GM19023 (cell line): ENCODE data around the gene CROCC.
"Not testable (repeated sequence)": the region's sequence is repeated elsewhere in the genome, so short reads cannot be mapped to it uniquely, and the experiment has no call there.

Experiments
- ATAC-seq: cut with Tn5 transposase; IDR thresholded peaks from one replicate; pipeline ENCODE4 v1.9.1; 2021; ENCODE audit warnings: mild to moderate bottlenecking, moderate library complexity; ENCODE audit not compliant: unreplicated experiment

Gene CROCC

DNA sequence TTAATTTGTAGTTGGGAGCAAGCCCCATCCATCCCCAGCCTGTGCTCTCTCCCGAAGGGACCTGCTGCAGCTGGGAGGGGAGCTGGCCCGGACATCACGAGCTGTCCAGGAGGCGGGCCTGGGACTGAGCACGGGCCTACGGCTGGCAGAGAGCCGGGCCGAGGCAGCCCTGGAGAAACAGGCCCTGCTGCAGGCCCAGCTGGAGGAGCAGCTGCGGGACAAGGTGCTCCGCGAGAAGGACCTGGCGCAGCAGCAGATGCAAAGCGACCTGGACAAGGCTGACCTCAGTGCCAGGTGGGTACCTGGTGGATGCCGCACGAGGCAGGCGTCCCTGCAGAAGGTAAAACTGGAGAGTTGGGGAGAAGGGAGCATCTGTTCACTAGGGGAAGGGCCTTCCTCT is 14.8 kb downstream of the CROCC start:
- not testable (repeated sequence) for ATAC-seq

DNA sequence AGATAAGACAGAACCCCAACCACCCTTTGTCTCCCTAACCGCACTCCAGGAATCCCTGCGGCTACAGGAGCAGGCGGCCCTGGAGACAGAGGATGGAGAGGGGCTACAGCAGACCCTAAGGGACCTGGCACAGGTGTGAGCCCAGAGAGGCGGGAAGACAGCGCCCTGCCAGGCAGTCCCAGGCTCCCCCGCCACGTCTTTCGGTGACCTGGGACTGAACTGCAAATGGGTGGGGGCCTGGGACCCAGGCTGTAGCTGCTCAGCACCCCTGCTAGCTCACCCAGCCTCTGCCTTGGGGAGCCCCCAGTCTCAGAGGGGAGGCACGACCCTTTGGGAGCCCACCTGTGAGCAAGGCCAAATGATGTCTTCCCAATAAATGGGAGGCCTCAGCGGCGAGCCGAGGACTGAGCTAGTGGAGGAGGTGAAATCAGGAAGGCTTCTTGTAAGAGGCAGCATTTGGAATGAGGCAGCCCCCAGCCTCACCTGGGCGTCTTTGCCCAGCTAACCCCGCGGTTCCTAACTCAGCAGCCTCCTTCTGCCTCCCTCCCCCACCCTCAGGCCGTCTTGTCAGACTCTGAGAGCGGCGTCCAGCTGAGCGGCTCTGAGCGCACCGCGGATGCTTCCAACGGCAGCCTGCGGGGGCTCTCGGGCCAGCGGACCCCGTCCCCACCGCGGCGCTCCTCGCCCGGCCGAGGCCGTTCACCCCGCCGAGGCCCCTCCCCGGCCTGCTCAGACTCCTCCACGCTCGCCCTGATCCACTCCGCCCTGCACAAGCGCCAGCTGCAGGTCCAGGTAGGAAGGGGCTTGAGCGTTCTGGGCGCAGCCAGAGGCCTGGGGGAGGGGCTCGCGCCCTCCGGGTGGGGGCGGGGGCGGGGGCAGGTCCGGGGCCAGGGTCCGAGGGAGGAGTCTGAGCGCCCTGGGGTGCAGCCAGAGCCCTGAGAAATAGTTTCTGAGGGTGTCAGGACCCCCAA is 16.9 kb downstream of the CROCC start:
- no peak for ATAC-seq

DNA sequence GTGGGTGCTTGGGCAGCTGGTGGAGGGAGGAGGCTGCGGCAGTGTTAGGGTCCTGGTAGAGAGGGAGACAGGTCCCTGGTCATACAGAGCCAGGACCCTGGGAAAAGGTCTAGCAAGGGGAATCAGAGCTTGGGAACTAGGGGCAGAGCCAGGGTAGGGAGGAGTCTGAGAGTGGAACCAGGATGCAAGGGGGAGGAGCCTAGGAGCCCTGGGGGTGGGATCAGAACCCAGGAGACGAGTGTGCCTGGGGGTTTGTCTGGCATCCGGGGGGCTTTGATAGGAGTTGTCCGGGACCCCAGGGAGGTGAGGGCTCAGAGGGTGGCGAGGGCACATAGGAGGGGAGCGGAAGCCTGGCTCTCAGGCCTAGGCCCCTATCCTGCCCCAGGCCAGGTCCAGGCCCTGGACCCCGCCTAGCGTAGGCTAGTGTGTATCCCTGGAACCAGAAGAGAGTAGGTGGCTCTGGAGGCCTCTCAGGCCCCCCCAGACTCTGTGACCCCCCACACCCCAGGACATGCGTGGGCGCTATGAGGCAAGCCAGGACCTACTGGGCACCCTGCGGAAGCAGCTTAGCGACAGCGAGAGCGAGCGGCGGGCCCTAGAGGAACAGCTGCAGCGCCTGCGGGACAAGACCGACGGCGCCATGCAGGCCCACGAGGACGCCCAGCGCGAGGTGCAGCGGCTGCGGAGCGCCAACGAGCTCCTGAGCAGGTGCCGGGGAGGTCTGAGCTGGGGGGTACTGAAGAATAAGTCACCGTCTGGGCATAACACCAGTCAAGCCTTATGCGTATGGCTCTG is 17.9 kb downstream of the CROCC start:
- not testable (repeated sequence) for ATAC-seq

DNA sequence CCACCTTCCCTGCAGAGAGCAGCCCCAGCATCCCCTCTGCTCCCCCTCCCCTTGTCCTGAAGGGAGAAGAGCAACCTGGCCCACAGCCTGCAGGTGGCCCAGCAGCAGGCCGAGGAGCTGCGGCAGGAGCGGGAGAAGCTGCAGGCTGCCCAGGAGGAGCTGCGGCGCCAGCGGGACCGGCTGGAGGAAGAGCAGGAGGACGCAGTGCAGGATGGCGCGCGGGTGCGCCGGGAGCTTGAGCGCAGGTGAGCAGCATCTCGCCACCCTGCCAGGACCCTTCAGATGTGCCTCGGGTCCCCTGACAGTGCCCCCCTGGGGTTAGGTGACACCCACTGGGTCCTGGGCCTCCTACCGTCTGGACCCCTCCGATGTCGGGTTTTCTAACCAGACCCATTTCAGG is 22.3 kb downstream of the CROCC start:
- ATAC-seq, result no peak

DNA sequence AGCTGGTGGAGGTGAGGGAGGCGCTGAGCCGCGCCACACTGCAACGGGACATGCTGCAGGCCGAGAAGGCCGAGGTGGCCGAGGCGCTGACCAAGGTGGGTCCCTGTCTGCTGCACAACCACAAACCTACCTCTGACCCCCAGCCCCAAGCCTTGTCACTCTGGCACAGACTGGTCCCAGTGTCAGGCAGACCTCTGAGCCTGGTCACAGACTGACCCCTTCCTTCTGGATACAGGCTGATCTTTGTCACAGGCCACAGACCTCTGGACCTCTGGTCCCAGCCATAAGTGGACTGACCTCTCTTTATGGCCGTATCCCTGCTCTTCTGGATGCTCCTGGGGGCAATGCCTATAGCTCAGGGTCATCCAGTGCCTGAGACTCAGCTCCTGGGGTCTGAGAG is 23.8 kb downstream of the CROCC start:
- not testable (repeated sequence) for ATAC-seq

DNA sequence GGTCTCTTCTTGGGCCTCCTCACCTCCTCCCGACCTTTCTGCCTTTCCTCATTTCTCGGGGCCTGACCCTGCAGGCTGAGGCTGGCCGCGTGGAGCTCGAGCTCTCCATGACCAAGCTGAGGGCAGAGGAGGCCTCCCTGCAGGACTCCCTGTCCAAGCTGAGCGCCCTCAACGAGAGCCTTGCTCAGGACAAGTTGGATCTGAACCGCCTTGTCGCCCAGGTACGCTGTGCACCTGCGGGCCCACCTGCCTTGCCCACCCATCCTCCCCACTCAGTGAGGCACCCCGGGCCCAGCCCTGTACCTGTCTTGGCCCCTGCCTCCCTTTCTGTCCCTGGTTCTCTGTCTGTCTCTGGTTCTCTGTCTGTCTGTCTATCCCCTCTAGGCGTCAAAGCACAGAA is 24.5 kb downstream of the CROCC start:
- ATAC-seq, result not testable (repeated sequence)

DNA sequence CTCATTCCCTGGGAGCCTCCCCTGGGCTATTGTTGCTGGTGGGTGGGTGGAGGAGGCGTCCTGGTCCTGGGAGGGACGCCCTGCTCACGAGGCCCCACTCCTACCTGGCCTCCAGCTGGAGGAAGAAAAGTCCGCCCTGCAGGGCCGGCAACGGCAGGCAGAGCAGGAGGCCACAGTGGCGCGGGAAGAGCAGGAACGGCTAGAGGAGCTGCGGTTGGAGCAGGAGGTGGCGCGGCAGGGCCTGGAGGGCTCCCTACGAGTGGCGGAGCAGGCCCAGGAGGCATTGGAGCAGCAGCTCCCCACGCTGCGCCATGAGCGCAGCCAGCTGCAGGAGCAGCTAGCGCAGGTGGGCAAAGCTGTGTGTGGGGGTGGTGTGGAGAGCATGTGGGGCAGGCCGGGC is 24.9 kb downstream of the CROCC start:
- ATAC-seq, result no peak

DNA sequence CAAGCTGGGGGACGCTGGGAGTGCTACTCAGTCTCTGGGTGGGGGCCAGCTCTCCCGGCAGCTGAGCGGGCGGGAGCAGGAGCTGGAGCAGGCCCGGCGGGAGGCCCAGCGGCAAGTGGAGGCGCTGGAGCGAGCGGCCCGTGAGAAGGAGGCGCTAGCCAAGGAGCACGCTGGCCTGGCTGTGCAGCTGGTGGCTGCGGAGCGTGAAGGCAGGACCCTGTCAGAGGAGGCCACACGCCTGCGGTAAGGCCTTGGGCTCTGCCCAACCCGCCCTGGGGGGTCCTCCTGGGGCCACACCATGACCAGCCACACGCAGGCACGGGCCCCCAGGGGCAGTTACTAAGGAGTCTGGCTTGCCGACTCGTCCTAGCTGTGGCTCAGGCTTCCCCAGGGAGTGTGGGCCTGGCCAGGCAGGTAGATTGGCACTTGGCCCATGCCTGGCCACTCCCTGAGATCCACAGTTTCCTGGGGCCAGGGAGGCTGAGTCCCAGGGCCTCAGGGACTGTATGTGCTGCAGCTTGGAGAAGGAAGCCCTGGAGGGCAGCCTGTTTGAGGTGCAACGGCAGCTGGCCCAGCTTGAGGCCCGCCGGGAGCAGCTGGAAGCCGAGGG is 26.7 kb downstream of the CROCC start:
- not testable (repeated sequence) for ATAC-seq

DNA sequence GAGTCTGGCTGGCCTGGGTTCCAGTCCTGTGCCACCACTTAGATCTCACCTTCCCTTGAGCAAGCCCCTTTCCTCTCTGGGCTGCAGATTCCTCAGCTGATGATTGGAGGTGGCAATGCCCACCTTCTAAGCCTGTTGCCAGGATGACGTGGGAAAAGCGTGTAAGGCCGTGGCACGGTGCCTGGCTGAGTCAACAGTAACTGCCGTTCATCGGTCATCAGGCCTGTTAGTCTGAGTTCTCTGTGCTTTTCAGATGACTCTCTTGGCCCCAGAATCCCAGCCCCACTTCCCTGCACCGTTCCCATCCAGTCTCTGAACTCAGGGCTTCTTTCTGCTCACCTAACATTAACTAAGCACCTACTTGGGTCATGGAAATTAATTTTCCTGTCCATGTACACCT is 27.3 kb downstream of the CROCC start:
- ATAC-seq, result not testable (repeated sequence)

DNA sequence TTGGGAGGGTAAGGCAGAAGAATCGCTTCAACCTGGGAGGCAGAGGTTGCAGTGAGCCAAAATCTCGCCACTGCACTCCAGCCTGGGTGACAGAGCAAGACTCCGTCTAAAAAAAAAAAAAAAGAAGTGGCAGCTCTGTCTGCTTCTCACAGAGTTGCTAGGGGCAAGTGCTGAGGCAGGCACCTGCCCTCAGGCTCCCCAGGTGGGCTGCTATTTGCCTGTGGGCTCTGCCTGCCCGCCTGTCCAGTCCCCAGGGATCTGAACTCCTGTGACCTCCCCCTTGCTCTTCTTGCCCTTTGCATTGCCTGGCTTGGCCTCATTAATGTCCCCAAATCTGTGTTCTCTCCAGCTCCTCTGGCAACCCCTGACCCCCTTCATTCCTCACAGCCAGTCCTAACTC is 30.6 kb downstream of the CROCC start:
- not testable (repeated sequence) for ATAC-seq

DNA sequence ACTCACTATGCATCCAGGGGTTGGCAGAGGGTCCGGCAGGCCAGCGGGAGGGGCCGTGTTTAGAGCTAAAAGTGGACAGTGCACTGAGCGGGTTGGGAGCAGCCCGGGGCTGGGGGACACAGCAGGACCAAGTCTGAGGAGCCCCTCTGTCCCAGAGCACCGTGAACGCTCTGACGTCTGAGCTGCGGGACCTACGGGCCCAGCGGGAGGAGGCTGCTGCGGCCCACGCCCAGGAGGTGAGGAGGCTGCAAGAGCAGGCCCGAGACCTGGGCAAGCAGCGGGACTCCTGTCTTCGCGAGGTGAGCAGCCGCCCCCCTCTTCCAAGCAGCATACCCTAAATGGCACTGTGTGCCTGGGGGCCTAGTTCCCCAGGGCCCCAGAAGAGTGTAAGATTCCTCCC is 32.8 kb downstream of the CROCC start:
- ATAC-seq, result no peak

DNA sequence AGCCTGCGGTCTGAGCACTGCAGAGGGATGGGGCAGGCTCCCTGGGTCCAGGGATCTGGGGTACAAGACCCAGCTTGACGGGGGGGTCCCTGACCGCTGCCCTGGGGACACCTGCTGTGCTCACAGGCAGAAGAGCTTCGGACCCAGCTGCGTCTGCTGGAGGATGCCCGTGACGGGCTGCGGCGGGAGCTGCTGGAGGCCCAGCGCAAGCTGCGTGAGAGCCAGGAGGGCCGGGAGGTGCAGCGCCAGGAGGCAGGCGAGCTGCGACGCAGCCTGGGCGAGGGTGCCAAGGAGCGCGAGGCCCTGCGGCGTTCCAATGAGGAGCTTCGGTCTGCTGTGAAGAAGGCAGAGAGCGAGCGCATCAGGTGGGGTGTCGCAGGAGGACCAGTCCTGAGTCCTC is 33.5 kb downstream of the CROCC start:
- no peak for ATAC-seq

DNA sequence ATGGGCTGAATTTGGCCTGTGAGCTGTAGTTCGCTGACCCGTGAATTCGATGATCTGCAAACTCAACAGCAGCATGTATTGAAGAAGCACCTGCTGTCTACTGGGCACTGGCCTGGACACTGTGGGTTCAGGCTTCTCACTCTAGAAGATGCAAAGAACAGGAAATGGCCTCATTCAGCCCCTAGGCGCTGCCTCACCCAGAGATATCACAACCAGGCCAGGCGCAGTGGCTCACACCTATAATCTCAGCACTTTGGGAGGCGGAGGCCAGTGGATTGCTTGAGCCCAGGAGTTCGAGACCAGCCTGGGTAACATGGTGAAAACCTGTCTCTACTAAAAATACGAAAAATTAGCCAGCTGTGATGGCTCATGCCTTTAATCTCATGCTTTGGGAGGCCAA is 35.0 kb downstream of the CROCC start:
- ATAC-seq, result no peak

DNA sequence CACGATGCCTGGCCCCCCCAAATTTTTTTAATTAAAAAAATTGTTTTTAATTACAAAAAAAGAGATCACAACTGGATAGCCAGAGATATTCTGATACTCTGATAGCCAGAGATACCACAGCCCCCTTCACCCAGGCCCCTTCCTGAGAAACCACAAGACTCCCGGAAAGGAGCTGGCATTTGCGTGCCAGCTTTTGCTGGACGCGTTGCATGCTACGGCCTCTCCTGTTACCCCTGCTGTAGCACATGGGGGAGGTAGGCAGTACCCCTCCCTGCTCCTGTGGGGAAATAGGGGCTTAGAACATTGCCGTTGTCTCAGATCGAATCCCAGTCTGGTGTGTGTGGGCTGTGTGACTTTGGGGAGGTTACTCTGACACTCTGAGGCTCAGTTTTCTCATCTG is 36.0 kb downstream of the CROCC start:
- no peak for ATAC-seq

DNA sequence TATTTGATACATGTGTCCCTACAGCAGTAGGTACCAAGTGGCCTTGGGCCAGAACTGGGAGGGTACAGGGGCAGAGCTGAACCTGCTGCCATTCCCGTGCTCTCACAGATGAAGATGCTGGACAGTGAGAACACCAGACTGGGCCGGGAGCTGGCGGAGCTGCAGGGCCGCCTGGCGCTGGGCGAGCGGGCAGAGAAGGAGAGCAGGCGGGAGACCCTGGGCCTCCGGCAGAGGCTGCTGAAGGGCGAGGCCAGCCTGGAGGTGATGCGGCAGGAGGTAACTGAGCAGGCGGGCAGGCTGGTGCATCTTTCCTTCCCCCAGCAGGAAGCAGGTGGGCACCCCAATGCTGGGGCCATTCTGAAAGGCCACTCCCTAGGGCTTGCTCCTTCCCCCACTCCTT is 36.7 kb downstream of the CROCC start:
- no peak for ATAC-seq

DNA sequence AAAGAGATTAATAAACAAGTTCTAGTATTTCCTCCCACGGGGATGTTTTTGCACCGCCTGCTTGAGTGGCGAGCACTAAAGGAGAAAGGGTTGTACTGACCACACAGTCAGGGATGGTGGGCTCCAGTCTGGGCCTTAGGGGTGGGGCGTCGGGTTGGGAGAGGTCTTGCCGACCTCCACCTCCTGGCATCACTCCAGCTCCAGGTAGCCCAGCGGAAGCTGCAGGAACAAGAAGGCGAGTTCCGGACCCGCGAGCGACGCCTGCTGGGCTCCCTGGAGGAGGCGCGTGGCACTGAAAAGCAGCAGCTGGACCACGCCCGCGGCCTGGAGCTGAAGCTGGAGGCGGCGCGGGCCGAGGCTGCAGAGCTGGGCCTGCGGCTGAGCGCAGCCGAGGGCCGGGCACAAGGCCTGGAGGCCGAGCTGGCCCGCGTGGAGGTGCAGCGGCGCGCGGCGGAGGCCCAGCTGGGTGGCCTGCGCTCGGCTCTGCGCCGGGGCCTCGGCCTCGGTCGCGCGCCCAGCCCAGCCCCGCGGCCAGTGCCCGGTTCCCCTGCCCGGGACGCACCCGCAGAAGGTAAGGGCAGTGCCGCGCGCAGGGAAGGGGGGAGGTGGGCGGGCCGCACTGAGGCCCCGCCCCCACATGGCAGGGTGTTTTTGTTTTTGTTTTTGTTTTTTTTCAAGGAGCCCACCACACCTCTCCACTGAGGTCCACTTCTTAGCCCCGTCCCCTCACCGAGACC is 39.0 kb downstream of the CROCC start:
- ATAC-seq, result peak; percentile 55

DNA sequence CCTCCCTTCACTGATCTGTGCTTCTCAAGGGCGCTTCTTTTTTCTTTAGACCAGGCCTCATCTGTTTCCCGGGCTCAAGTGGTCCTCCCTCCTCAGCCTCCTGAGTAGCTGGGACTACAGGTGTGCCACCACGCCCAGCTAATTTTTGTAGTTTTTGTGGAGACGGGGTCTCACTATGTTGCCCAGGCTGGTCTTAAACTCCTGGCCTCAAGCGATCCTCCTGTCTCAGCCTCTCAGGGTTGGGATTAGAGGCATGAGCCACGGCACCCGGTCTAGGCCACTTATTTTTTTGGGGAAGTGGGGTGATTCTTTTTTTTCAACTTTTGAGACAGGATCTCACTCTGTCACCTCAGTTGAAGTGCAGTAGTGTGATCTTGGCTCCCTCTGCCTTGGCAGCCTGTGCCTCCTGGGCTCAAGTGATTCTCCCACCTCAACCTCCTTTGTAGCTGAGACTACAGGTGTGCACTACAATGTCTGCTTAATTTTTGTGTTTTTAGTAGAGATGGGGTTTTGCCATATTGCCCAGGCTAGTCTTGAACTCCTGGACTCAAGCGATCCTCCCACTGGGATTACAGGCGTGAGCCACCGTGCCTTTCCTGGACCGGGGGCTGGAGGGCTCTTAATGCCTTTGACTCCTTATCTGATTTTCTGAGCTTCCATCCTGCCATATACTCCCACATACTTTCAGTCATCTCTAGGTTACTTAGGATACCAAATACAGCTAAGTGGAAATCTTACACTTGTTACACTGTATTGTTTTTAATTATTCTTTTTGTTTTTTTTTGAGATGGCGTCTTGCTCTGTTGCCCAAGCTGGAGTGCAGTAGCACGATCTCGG is 39.8 kb downstream of the CROCC start:
- no peak for ATAC-seq

DNA sequence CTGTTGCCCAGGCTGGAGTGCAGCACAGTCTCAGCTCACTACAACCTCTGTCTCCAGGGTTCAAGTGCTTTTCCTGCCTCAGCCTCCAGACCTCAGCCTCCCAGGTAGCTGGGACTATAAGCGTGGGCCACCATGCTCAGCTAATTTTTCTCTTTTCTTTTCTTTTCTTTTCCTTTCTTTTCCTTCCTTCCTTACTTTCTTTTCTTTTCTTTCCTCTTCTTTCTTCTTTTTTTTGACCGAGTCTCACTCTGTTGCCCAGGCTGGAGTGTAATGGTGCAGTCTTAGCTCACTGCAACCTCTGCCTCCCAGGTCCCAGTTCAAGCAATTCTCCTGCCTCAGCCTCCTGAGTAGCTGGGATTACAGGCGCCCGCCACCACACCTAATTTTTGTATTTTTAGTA is 42.4 kb downstream of the CROCC start:
- ATAC-seq, result not testable (repeated sequence)

DNA sequence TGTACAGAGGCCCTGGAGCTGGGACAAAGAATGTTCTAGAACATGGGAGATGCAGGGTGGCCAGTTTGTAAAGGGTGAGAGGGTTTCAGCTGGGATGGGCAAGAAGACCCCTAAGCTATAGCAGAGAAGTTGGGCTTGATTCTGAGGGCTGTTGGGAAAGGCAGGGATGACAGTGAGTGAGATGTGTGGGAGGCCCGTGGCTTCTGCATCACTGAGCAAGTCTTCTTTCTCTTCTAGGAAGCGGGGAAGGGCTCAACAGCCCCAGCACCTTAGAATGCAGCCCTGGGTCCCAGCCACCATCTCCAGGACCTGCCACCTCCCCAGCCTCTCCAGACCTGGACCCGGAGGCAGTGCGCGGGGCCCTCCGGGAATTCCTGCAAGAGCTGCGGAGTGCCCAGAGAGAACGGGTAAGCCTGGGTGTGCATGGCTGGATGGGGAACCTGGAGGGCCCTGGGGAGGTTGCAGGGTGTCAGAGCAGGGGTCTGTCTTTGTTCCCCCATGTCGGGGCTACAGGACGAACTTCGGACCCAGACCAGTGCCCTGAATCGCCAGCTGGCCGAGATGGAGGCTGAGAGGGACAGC is 43.8 kb downstream of the CROCC start:
- ATAC-seq, result no peak

DNA sequence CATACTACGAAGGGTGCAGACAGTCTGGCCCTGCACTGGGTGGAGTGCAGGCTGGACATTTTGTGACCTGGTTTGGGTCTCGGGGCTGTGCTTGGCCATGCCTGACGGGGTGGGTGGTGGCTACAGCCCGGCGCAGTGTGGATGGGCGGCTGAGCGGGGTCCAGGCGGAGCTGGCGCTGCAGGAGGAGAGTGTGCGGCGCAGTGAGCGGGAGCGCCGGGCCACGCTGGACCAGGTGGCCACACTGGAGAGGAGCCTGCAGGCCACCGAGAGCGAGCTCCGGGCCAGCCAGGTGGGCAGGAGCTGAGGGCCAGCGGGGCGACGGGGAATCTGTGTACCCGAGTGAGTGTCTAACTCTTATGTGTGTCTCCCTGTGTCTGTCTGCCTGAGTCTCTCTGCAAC is 44.6 kb downstream of the CROCC start:
- ATAC-seq, result no peak
